Measurements from ENCODE around the gene PPP1R9A. TPM values are rescaled to one million over a fixed set of nuclear protein-coding genes. Genes with fewer than 3 reads are reported as not detected.

The PPP1R9A gene
- total RNA-seq, 1 experiment from 2014 or later: not detected

GRCh38 chr7:95309951-95310350 lies 402.6 kb downstream of the PPP1R9A start:
- H3K27me3 ChIP-seq (ENCODE audit: low read length): no peaks in the 10 kb centered on the region
- no peak for DNase-seq
- H3K27ac ChIP-seq (ENCODE audit: low read length): no peak overlapping the region
- no peaks in the 10 kb centered on the region for H3K9me2 ChIP-seq (replicated peaks; ENCODE audit: insufficient read depth, low read length)
- H3K4me3 ChIP-seq (ENCODE audit: low read length): no peak overlapping the region
- no peak overlapping the region for H3K9ac ChIP-seq (ENCODE audit: low read length)
- no peak overlapping the region for H2AFZ ChIP-seq (ENCODE audit: low read length)
- H3K4me2 ChIP-seq (ENCODE audit: low read depth, low read length, poor library complexity, severe bottlenecking): no peak overlapping the region
- H3K4me1 ChIP-seq (ENCODE audit: low read length): no peaks in the 10 kb centered on the region
- no peaks in the 10 kb centered on the region for H4K20me1 ChIP-seq (ENCODE audit: insufficient read depth, low read depth, low read length)
- H3K36me3 ChIP-seq (ENCODE audit: insufficient read depth, low read length): no peaks in the 10 kb centered on the region
- H3K9me3 ChIP-seq (ENCODE audit: low read length): no peaks in the 10 kb centered on the region
- no peaks in the 10 kb centered on the region for H3K79me2 ChIP-seq (ENCODE audit: low read length)

DNA sequence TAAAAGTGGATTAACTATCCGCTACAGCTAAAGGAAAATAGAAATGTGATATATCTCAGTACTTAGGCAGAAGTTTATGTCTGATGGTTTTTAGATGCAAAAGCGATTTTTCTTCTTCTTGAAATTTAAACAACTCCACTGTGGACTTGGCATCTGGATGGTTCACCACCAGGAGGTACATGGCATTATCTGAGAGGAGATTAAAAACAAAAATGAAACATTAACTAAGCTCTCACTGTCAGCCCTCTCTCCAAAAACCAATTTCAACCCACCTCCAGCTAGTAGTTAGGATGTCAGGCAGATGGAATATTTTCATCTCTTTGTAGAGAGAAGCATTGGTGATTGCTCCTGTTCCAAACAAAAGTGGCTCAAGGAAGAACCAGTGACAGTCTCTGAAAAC lies 404.0 kb downstream of the PPP1R9A start:
- H3K36me3 ChIP-seq (ENCODE audit: insufficient read depth, low read length): no peaks in the 10 kb centered on the region
- H3K79me2 ChIP-seq (ENCODE audit: low read length): no peaks in the 10 kb centered on the region
- H3K27me3 ChIP-seq (ENCODE audit: low read length): no peaks in the 10 kb centered on the region
- no peak overlapping the region for H3K9ac ChIP-seq (ENCODE audit: low read length)
- H3K4me1 ChIP-seq (ENCODE audit: low read length): no peaks in the 10 kb centered on the region
- H4K20me1 ChIP-seq (ENCODE audit: insufficient read depth, low read depth, low read length): no peaks in the 10 kb centered on the region
- H3K27ac ChIP-seq (ENCODE audit: low read length): no peak overlapping the region
- H3K4me3 ChIP-seq (ENCODE audit: low read length): no peak overlapping the region
- no peaks in the 10 kb centered on the region for H3K9me3 ChIP-seq (ENCODE audit: low read length)
- no peak for DNase-seq
- no peak overlapping the region for H3K4me2 ChIP-seq (ENCODE audit: low read depth, low read length, poor library complexity, severe bottlenecking)
- no peaks in the 10 kb centered on the region for H3K9me2 ChIP-seq (replicated peaks; ENCODE audit: insufficient read depth, low read length)
- no peak overlapping the region for H2AFZ ChIP-seq (ENCODE audit: low read length)

GRCh38 chr7:95312561-95312960 lies 405.2 kb downstream of the PPP1R9A start:
- Histone ChIP-seq H3K27me3 (ENCODE audit: low read length) (no peaks in the 10 kb centered on the region), H3K79me2 (ENCODE audit: low read length) (no peaks in the 10 kb centered on the region), H3K36me3 (ENCODE audit: insufficient read depth, low read length) (no peaks in the 10 kb centered on the region), H4K20me1 (ENCODE audit: insufficient read depth, low read depth, low read length) (no peaks in the 10 kb centered on the region), H3K9me3 (ENCODE audit: low read length) (no peaks in the 10 kb centered on the region), H3K4me1 (ENCODE audit: low read length) (no peaks in the 10 kb centered on the region), H3K4me2 (ENCODE audit: low read depth, low read length, poor library complexity, severe bottlenecking) (no peak overlapping the region), H3K4me3 (ENCODE audit: low read length) (no peak overlapping the region), H3K27ac (ENCODE audit: low read length) (no peak overlapping the region), H3K9ac (ENCODE audit: low read length) (no peak overlapping the region), H2AFZ (ENCODE audit: low read length) (no peak overlapping the region), H3K9me2 (replicated peaks; ENCODE audit: insufficient read depth, low read length) (no peaks in the 10 kb centered on the region)
- no peak for DNase-seq

- no peak overlapping the region for H3K4me3 ChIP-seq (ENCODE audit: low read length)
- no peak for DNase-seq
Observed at GRCh38 chr7:95316588-95316987, 409.2 kb downstream of the PPP1R9A start.

GRCh38 chr7:95317546-95317945 lies 410.2 kb downstream of the PPP1R9A start:
- Histone ChIP-seq H3K9ac (ENCODE audit: low read length) (no peak overlapping the region), H2AFZ (ENCODE audit: low read length) (no peak overlapping the region), H3K4me2 (ENCODE audit: low read depth, low read length, poor library complexity, severe bottlenecking) (no peak overlapping the region), H3K79me2 (ENCODE audit: low read length) (no peaks in the 10 kb centered on the region), H3K4me3 (ENCODE audit: low read length) (no peak overlapping the region), H3K36me3 (ENCODE audit: insufficient read depth, low read length) (no peaks in the 10 kb centered on the region), H3K27me3 (ENCODE audit: low read length) (no peaks in the 10 kb centered on the region), H4K20me1 (ENCODE audit: insufficient read depth, low read depth, low read length) (no peaks in the 10 kb centered on the region), H3K4me1 (ENCODE audit: low read length) (no peaks in the 10 kb centered on the region), H3K9me3 (ENCODE audit: low read length) (no peaks in the 10 kb centered on the region), H3K27ac (ENCODE audit: low read length) (no peak overlapping the region), H3K9me2 (replicated peaks; ENCODE audit: insufficient read depth, low read length) (no peaks in the 10 kb centered on the region)
- DNase-seq: no peak

More at GRCh38 chr7:95316588-95316987, 409.2 kb downstream of the PPP1R9A start:
- Histone ChIP-seq H2AFZ (ENCODE audit: low read length) (no peak overlapping the region), H3K36me3 (ENCODE audit: insufficient read depth, low read length) (no peaks in the 10 kb centered on the region), H3K9me3 (ENCODE audit: low read length) (no peaks in the 10 kb centered on the region), H3K4me2 (ENCODE audit: low read depth, low read length, poor library complexity, severe bottlenecking) (no peak overlapping the region), H3K9me2 (replicated peaks; ENCODE audit: insufficient read depth, low read length) (no peaks in the 10 kb centered on the region), H3K27me3 (ENCODE audit: low read length) (no peaks in the 10 kb centered on the region), H3K4me1 (ENCODE audit: low read length) (no peaks in the 10 kb centered on the region), H4K20me1 (ENCODE audit: insufficient read depth, low read depth, low read length) (no peaks in the 10 kb centered on the region), H3K79me2 (ENCODE audit: low read length) (no peaks in the 10 kb centered on the region), H3K9ac (ENCODE audit: low read length) (no peak overlapping the region), H3K27ac (ENCODE audit: low read length) (no peak overlapping the region)

GRCh38 chr7:95317966-95318365 lies 410.6 kb downstream of the PPP1R9A start:
- H3K36me3 ChIP-seq (ENCODE audit: insufficient read depth, low read length): no peaks in the 10 kb centered on the region
- no peaks in the 10 kb centered on the region for H3K79me2 ChIP-seq (ENCODE audit: low read length)
- no peaks in the 10 kb centered on the region for H3K9me2 ChIP-seq (replicated peaks; ENCODE audit: insufficient read depth, low read length)
- H2AFZ ChIP-seq (ENCODE audit: low read length): no peak overlapping the region
- H3K27ac ChIP-seq (ENCODE audit: low read length): no peak overlapping the region
- H3K9me3 ChIP-seq (ENCODE audit: low read length): no peaks in the 10 kb centered on the region
- no peaks in the 10 kb centered on the region for H3K27me3 ChIP-seq (ENCODE audit: low read length)
- no peak overlapping the region for H3K9ac ChIP-seq (ENCODE audit: low read length)
- H3K4me1 ChIP-seq (ENCODE audit: low read length): no peaks in the 10 kb centered on the region
- no peak for DNase-seq
- no peak overlapping the region for H3K4me3 ChIP-seq (ENCODE audit: low read length)
- no peak overlapping the region for H3K4me2 ChIP-seq (ENCODE audit: low read depth, low read length, poor library complexity, severe bottlenecking)
- H4K20me1 ChIP-seq (ENCODE audit: insufficient read depth, low read depth, low read length): no peaks in the 10 kb centered on the region

DNA sequence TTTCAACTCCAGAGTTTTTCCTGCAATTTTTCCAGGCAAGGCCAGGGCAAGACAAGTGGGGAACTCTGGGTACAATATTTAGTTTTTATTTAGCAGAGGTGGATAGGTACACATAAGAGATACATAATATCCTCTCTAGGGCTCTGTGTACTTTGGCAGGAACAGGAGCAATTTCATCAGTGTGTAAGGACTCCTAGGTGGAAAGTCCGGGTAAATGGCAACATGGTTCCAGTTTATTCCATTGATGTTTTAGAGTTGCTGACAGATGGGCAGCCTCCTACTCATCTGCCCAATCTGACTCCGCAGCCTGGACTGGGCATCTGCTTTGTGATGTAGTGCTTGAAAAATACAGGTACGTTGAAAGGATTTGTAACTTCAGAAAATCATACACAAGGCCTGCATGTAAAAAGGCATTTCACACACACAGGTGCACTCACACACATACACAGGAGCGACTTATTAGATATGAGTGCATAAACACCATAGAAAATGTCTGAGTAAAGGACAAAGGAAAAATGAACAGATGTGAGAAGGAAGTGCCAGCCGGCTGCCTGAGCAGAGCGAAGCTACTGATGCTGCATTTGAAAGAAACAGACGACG lies 411.2 kb downstream of the PPP1R9A start:
- no peak for DNase-seq
- Histone ChIP-seq H3K4me1 (ENCODE audit: low read length) (no peaks in the 10 kb centered on the region), H4K20me1 (ENCODE audit: insufficient read depth, low read depth, low read length) (no peaks in the 10 kb centered on the region), H3K9me3 (ENCODE audit: low read length) (no peaks in the 10 kb centered on the region), H3K9ac (ENCODE audit: low read length) (no peak overlapping the region), H3K4me3 (ENCODE audit: low read length) (no peak overlapping the region), H3K4me2 (ENCODE audit: low read depth, low read length, poor library complexity, severe bottlenecking) (no peak overlapping the region), H3K79me2 (ENCODE audit: low read length) (no peaks in the 10 kb centered on the region), H2AFZ (ENCODE audit: low read length) (no peak overlapping the region), H3K36me3 (ENCODE audit: insufficient read depth, low read length) (no peaks in the 10 kb centered on the region), H3K9me2 (replicated peaks; ENCODE audit: insufficient read depth, low read length) (no peaks in the 10 kb centered on the region), H3K27ac (ENCODE audit: low read length) (no peak overlapping the region), H3K27me3 (ENCODE audit: low read length) (no peaks in the 10 kb centered on the region)

DNA sequence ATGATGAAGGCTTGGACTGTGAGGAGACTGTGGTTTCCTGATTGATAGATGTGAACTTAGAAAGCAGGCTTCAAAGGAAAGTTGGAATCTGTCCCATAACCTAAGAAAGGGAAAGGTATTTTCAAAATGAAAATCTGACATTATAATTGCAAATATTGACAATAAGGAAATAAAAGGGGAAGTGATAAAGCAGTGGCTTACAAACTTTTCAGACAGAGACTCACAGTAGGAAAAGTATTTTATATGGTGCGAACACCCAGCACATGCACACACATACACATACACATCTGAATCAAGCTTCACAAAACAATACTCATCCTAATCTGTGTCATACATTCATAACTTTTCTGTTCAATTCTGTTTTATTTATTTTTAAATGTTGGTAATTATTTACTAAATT lies 412.2 kb downstream of the PPP1R9A start:
- Histone ChIP-seq H4K20me1 (ENCODE audit: insufficient read depth, low read depth, low read length) (no peaks in the 10 kb centered on the region), H3K79me2 (ENCODE audit: low read length) (no peaks in the 10 kb centered on the region), H3K4me2 (ENCODE audit: low read depth, low read length, poor library complexity, severe bottlenecking) (no peak overlapping the region), H3K27me3 (ENCODE audit: low read length) (no peaks in the 10 kb centered on the region), H3K9me2 (replicated peaks; ENCODE audit: insufficient read depth, low read length) (no peaks in the 10 kb centered on the region), H2AFZ (ENCODE audit: low read length) (no peak overlapping the region), H3K36me3 (ENCODE audit: insufficient read depth, low read length) (no peaks in the 10 kb centered on the region), H3K9me3 (ENCODE audit: low read length) (no peaks in the 10 kb centered on the region), H3K27ac (ENCODE audit: low read length) (no peak overlapping the region), H3K4me1 (ENCODE audit: low read length) (no peaks in the 10 kb centered on the region), H3K4me3 (ENCODE audit: low read length) (no peak overlapping the region), H3K9ac (ENCODE audit: low read length) (no peak overlapping the region)
- DNase-seq: no peak

DNA sequence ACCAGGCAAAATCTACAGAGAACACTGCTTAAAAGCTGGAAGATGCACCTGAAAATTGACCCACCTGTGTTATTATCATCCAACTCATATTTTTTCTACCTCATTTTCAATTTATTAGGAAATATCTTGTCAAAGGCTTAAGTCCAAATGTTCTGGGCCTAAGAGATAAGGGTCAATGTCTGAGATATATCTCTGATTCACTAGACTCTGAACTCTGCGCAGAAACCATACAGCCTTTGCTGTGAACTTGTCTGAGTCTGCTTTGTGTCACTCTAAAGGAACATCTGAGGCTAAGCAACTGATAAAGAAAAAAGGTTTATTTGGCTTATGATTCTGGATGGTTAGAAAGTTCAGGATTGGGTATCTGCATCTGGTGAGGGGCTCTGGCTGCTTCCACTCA lies 413.3 kb downstream of the PPP1R9A start:
- no peak for DNase-seq
- no peaks in the 10 kb centered on the region for H3K27me3 ChIP-seq (ENCODE audit: low read length)
- H3K9ac ChIP-seq (ENCODE audit: low read length): no peak overlapping the region

More for the DNA sequence above, 413.3 kb downstream of the PPP1R9A start:
- H2AFZ ChIP-seq (ENCODE audit: low read length): no peak overlapping the region
- no peaks in the 10 kb centered on the region for H3K9me2 ChIP-seq (replicated peaks; ENCODE audit: insufficient read depth, low read length)
- no peak overlapping the region for H3K4me3 ChIP-seq (ENCODE audit: low read length)
- H3K36me3 ChIP-seq (ENCODE audit: insufficient read depth, low read length): no peaks in the 10 kb centered on the region
- H3K9me3 ChIP-seq (ENCODE audit: low read length): no peaks in the 10 kb centered on the region
- no peak overlapping the region for H3K27ac ChIP-seq (ENCODE audit: low read length)
- H3K4me1 ChIP-seq (ENCODE audit: low read length): no peaks in the 10 kb centered on the region
- H4K20me1 ChIP-seq (ENCODE audit: insufficient read depth, low read depth, low read length): no peaks in the 10 kb centered on the region
- no peak overlapping the region for H3K4me2 ChIP-seq (ENCODE audit: low read depth, low read length, poor library complexity, severe bottlenecking)
- no peaks in the 10 kb centered on the region for H3K79me2 ChIP-seq (ENCODE audit: low read length)
